Hematopoietic multipotent progenitor cell treated with erythropoietin and hydrocortisone succinate and interleukin-3 and kit ligand, for 4 days (in vitro differentiated cells): ENCODE data around the gene RINT1.

ENCODE experiments used
- DNase-seq: peaks from one replicate; pipeline ENCODE4 v3.0.0-alpha.2; 2015

Gene RINT1

DNA sequence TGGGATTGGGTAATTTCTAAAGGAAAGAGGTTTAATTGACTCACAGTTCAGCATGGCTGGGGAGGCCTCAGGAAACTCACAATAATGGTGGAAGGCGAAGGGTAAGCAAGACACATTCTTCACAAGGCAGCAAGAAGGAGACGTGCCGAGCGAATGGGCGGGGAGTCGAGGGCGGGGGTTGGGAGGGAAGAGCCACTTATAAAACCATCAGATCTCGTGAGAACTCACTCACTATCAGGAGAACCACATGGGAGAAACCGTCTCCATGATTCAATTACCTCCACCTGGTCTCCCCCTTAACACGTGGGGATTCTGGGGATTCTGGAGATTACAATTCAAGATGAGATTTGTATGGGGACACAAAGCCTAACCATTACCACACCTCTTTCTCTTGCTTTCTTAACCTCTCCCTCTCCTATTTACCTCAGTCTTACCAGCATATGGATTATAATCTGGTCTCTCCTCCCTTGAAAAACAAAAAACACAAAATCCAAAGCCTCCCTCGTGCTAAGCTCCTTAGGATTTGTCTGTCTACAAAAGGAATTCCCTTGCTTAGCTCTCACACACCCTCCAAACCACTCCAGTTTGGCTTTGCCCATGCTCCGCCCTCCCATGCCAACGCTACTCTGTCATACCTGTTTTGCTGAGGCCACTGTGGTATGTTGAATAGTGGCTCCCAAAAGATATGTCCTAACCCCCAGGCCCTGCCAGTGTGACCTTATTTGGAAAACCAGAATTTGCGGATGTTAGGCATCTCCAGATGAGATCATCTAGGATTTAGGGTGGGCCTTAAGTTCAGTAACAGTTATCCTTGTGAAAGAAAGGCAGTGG, 68.9 kb downstream of the RINT1 start:
- no peak for DNase-seq

DNA sequence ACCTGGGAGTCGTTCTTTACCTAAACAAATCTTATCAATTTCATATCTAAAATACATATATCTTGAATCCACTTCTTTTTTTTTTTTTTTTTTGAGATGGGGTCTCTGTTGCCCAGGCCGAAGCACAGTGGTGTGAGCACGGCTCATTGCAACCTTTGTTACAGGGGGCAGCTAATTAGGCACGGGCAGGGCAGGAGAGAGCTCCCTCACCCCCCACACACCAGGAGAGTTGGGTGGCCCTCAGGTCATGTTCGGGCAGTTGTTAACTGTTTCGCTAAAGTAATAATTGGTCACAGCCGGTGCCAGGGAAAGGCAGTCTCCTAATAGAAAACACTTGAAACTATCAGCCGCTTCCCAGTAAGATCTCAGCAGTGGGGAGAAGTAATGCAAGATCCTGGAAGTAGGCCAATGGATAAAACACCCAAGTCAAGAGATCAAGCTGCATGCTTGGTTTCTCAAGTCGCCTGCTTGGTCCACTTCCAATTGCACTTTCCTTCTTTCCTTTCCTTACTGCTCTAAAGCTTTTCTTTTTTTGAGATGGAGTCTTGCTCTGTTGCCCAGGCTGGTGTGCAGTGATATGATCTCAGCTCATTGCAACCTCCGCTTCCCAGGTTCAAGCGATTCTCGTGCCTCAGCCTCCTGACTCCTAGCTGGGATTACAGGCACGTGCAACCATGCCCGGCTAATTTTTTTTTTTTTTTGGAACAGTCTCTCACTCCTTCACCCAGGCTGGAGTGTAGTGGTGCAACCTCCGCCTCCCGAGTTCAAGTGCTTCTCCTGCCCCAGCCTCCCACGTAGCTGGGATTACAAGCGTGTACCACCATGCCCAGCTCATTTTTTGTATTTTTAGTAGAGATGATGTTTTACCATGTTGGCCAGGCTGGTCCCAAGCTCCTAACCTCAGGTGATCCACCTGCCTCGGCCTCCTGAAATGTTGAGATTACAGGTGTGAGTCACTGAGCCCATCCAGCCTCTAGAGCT, 70.6 kb downstream of the RINT1 start:
- no peak for DNase-seq

DNA sequence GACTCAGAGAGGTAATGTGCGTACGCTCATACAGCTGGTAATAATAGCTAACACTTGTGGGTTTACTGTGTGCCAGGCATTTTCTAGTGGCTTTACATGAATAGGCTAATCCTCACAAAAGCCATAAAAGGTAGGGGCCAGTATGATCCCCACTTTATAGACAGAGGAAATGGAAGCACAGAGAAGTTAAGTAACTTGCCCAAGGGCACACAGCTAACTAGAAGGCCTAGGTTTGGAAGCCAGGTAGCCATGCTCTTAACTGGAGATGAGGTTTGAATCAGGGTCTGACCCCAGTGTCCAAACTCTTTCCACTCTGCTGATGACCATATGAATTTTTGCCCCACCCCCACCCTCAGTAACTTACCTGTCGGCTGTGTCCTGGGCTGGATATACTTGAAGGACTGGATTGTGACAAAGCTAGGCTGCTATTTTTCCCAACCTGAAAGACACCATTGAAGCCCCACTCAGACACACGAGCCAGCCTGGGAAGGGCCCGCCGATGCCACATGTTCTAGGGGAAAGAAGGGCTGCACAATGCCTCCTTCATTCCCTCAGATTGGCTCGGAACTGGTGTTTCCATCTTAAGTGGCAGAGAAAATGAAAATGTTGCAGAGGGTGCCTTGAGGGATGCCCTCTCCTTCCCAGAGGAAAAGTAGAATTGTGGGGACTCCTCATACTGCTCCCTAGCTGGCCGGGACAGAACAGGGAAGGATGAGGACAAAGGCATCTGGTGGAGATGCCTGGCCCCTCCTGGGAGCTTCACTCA, 78.3 kb downstream of the RINT1 start:
- no peak for DNase-seq

DNA sequence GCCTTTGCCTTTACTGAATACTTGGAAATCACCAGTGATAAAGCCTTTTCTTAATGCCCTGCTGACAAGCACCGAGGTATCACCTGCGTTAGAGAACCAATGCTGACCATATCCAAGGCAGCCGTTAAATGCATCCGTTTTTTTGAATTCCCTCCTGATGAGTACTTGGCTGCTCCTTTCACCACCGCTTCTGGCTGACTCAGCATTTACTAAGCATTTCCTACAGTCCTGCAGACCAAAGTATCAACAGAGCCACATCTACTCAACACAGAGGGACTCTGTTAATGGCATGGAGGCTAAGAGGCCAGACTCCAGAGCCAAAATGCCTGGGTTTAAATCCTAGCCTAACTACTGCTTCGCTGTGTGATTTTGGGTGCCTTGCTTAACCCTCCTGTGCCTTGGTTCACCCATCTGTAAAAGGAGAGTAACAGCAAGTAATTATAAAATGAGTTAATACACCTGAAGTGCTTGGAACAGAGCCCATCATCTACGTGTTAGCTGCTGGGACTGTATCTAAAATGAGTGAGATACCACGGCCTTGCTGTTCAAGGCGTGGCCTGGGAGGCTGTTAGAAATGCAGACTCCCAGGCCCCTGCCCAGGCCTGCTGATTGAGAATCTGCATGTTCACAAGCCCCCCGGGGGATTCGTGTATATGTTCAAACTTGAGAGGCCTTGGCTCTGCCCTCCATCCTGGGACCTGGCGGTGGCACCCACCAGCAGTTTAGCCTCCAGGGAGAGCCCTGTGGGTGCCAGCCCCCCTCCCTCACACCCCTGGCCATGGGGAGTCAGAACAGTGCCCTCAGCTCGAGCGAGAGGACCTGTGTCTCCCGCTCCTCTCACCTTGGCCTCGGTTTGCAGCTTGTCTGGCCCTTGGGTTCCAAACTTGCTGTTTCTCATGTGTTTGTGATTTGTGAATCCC, 80.1 kb downstream of the RINT1 start:
- no peak for DNase-seq

DNA sequence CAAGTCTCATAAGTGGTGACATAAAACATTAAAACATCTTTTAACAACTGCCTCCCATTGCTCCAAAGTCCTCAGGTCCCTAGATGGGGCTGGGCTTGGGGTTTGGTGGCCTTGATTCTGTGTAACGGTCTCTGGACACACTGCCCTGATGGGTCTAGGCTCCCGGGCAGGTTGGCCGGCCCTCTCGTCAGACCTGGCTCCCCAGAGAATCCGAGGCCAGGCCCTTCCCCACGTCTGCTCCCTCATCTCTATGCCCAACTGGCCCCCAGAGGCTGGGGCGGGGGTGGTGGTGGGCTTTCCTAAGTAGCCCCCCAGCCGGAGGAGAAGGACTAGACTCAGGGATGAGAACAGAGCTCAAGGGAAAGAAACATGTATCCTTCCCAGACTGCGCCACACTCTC, 80.8 kb downstream of the RINT1 start:
- DNase-seq: no peak

DNA sequence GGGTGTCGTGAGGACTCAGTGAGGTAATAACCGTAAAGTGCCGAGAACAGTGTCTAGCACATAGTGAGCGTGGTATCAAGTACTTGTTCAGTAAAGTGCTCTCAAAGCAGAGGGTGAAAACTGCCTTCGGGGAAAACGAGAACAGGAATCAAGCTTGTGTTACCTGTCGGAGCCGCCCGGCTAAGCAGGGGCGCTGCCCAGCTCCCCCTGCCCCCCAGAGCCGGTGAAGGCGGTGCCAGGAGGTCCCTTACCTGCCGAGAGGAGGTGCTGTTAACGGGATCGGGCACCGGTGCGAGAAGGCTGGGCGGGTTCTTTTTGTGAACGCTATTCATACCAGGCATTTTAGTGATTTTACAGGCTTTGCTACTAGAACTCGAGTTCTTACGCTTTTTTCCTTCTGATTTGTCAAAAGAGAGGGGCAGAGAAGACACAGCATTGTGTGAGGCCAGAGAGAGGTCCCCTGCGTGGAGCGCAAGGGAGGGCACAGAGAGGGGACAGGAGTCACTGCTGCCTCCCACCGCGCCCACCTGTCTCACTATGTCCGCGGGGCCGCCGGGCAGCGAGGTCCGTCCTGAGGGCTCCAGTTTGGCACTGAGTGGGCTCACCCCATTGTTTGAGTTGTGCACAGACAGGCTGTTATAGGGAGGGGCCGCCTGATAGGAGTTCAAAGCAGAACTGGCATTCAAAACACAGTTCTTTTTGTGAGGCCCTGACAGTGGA, 81.8 kb downstream of the RINT1 start:
- no peak for DNase-seq

DNA sequence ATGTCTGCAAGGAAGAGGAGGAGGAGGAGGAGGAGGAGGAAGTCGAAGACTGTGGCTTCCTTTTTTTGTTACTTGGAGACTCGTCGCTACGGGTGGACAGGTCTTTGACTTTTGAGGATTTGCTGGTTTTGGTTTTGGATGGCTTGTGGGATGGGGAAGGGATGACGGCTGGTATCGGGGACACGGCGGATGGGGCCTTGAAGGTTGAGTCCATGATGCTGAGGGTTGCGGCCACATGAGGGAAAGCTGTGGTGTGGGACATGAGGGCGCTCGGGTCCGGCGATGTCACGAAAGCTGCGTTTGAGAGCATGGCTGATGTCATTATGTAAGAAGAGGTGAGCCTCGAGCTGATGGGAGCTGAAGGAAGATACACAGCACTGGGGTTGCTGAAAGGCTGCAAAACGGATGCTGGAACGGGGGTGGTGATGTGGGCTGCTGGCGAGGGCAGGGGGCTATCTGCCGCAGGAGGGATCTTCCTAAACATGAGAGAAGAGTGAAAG, 82.4 kb downstream of the RINT1 start:
- no peak for DNase-seq
